ENCODE measurements around the gene BBS4.
A peak's percentile ranks its signal among the peaks of the same experiment; 100 is the strongest.
"Not testable (repeated sequence)": the region's sequence is repeated elsewhere in the genome, so short reads cannot be mapped to it uniquely, and the experiment has no call there.

The BBS4 gene

DNA sequence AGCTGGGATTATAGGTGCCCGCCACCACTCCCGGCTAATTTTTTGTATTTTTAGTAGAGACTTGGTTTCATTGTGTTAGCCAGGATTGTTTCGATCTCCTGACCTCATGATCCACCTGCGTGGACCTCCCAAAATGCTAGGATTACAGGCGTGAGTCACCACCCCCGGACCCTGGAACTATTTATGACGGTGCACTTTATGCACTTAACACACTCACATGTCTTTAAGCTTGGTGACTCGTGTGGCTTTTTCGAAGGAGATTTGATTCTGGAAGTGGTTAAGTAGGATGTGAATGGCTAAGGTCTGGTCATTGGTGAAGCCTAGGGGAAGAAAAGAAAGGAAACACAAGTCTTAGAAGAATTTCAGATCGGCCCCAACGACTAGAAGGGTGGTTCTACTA is 20.3 kb downstream of the BBS4 start:
- no peak for DNase-seq

DNA sequence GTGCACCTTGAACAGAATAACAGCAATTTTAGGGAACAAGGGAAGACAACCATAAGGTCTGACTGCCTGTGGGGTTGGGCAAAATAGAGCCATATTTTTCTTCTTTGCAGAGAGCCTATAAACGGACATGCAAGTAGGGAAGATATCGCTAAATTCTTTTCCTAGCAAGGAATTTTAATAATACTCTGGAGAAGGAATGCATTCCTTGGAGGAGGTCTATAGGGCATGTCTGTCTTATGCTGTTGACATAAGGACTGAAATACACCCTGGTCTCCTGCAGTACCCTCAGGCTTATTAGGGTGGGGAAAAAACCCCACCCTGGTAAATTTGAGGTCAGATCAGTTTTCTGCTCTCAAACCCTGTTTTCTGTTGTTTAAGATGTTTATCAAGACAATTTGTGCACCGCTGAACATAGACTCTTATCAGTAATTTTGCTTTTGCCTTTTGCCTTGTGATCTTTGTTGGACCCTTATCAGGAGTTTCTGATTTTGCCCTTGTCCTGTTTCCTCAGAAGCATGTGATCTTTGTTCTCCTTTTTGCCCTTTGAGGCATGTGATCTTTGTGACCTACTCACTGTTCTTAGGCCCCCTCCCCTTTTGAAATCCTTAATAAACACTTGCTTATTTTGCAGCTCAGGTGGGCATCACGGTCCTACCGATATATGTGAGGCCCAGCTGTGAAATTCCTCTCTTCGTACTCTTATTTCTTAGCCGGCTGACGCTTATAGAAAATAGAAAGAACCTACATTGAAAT is 22.7 kb downstream of the BBS4 start:
- not testable (repeated sequence) for DNase-seq

DNA sequence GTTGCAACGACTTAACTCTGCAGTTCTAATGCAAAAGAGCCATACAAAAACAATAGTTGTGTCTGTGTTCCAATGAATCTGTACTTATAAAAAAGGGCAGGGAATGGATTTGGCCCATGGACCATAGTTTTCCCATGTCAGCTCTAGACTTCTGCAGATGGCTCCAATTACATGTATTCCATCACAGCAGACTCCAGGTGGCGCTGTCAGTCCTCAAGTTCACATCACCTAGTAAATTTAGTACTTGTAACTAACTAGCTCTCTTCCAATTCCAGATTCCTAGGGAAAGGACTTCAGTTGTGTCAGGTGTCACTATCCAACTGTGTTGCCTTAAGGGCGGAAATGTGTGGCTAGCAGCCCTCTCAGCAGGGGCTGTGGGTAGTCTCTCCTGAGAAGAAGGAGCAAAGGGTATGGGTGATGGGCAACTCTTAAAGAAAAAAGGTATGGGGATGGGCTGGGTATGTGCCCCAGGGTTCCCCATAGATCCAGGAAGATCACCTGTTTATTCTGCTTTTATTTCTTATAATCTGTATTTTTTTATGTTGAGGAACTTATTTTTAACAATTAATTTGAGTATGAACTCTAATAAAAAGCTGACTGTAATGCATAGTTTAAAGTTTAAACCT is 36.2 kb downstream of the BBS4 start:
- DNase-seq, result peak; percentile 83

DNA sequence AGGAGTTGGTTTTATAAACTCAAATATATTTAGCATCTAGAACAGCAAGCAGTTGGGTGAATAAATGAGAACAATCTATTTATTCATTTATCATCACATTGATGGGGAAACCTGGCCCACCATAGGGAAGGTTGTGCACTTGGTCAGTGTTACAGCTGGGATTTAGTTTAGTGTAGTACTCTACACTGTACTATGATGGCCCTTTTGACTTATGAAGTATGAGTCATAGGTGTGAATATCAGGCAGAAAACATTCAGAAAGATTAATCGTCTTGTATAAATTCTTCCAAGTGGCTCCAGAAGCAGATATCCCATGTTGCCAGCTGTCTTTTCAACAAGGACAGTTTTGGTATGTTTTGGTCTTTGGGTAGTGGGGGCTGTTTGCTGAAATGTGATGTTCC is 38.0 kb downstream of the BBS4 start:
- DNase-seq, result no peak

DNA sequence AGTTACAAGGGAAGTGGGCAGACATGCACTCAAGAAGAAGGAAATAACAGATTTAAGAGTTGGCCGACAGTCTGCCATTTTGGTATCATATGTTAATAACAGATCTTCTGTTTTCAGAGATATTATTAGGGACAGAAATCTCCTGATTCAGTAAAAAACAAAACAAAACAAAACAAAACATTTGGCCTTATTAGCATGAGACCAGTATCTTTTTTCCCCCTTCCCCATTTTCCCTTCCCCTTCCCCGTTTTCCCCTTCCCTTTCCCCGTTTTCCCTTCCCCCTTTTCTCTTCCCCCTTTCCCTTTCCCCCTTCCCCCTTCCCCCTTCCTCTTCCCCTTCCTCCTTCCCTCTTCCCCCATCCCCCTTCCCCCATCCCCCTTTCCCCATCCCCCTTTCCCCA is 39.4 kb downstream of the BBS4 start:
- DNase-seq, result no peak

DNA sequence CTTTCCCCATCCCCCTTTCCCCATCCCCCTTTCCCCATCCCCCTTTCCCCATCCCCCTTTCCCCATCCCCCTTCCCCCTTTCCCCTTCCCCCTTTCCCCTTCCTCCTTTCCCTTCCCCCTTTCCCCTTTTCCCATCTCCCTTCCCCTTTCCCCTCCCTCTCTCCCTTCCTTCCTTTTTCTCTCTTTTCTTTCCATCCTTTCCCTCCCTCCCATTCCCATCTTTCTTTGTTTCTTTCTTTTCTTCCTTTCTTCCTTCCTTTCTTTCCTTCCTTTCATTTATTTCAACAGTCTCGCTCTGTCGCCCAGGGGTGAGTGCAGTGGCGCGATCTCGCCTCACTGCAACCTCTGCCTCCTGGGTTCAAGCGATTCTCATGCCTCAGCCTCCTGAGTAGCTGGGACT is 39.8 kb downstream of the BBS4 start:
- DNase-seq, result not testable (repeated sequence)

DNA sequence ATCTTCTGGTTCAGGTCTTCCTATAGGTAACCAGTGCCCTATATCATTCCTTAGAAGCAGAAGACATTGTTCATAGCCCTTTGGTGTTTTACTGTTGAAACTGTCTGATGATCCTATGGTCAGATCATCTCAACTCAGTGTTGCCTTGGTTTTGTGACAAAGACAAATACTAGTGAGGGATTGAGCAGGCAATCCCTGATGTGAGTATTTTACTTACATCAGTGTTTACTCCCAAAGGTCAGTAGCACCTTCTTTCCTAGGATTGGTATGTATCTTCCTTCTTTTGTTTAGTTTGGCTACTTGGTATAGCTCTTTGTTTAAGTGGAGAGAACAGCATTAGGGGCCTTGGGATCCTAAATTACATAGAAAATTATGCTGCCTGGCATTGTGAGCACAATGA is 41.1 kb downstream of the BBS4 start:
- DNase-seq, result no peak

DNA sequence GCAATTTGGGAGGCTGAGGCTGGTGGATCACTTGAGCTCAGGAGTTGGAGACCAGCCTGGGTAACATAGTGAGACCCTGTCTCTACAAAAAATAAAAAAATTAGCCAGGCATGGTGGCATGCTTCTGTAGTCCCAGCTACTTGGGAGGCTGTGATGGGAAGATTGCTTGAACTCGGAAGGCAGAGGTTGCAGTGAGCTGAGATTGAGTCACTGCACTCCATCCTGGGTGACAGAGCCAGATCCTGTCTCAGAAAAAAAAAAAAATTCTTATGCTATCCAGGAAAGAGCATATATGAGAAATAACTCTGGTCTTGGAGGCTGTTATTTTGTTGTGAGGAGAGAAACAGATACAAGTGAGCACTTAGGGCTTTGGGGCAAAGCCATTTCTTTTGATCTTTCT is 42.2 kb downstream of the BBS4 start:
- DNase-seq, result not testable (repeated sequence)

DNA sequence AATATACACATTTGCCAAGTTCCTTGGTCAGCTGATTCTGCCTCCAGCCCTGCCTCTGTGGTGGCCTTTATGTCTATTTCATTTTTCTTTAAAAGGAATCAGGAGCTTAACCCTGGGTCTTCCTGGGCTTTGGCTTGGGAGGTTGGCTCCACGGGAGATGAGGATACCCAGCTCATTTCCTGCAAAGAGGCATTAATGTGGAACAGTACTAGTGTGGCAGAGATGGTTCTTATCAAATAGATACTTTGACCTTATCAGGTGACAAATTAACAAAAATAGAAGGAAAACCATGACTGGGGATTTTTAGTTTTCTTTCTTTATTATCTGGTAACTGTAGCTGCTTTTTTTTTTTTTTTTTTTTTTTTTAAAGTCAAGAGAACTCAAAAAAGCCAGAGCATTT is 42.8 kb downstream of the BBS4 start:
- DNase-seq, result no peak

DNA sequence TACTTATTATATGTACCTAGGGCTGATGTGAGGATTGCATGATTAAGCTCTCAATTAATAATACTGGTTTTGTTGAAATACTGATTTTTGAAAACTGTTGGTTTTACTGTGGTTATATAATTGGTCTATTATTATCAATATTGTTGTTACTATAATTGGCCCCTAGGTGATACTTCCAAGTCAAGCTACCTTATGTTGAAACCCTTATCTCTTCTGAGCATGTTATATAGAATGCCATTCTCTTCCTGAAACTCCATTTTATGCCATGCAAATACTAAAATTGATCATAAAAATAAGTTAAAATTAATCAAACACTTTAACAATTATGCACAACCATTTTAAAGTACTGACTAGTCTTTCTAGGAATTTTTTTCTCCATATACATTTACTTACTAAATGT is 46.1 kb downstream of the BBS4 start:
- no peak for DNase-seq

DNA sequence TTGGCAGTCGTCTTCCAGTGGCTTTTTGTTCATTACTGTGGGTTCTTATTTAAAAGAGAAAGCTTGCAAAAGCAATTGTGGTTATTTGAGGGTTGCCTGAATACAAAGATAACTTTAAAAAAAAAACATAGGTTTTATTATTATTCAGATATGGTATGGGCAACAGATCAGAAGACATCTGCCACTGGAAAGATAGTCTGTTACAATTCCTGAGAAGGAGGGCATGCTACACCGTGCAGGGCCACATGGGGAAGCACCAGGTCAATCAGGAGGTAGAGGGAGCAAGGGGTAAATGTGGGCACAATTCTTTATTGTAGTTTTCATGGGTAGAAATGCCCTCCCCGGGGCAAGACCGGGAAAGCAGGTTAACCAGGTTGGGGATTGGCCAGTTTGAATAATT is 46.5 kb downstream of the BBS4 start:
- DNase-seq, result no peak

DNA sequence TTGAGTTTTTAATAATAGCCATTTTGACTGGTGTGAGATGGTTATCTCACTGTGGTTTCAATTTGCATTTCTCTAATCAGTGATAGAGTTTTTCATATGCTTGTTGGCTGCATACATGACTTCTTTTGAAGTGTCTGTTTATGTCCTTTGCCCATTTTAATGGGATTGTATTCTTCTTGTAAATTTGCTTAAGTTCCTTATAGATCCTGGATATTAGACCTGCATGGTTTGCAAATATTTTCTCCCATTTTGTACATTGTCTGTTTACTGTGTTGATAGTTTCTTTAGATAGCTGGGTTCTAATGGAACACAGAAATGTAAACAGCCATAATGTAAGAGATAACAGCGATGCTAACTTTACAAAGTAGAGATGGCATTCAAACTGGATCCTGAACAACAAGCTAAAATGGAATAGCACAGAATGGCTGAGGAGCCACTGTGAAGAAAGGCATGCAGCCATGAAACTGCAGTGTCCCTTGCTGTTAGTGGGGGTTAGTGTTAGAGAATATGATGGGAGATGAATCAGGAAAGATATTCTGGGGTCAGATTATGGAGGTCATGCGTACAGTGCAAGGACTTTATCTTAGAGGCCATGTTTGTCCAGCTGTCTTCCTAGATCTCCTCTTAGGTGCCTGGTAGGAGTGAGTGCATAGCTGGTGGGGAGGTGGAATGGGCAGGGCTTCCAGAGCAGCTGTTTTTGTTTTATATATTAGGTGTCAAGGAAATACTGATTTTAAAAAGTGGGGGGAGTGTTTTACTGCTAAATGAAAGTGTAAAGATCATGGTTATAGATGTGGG is 48.1 kb downstream of the BBS4 start:
- no peak for DNase-seq

DNA sequence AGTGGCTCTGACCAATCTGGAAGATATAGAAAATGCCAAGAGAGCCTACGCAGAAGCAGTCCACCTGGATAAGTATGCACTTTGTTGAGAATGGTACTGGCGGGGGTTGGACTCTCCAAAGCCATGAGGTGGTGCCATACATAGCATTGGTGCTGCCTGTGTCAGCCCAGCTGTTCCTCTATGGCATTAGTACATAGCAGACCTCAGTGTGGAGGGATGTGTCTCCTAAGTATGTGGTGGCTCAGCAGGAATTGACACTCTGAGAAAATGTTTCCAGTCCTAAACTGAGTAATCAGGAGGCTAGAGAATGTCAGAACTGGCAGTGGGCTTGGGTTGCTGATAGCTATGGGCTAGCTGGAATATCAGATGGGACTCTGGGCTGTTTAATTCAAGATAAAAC is 49.1 kb downstream of the BBS4 start:
- no peak for DNase-seq

DNA sequence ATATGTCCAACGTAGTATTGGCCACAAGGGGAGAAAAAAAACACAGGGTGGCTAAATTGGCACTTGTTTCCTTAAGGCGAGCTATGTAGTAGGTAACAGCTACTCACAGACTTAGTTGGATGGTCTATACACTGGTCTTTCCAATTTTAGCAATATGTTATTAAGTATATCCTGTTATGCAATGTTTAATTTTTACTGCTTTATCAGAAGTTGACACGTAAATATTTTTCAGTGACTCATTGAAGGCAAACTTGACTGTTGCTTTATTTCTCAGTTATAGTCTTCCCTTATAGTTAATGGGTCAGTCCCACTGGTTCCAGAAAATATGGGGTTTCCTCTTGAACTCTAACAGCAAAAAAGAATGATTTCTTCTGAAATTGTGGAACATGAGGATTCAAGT is 51.1 kb downstream of the BBS4 start:
- no peak for DNase-seq

DNA sequence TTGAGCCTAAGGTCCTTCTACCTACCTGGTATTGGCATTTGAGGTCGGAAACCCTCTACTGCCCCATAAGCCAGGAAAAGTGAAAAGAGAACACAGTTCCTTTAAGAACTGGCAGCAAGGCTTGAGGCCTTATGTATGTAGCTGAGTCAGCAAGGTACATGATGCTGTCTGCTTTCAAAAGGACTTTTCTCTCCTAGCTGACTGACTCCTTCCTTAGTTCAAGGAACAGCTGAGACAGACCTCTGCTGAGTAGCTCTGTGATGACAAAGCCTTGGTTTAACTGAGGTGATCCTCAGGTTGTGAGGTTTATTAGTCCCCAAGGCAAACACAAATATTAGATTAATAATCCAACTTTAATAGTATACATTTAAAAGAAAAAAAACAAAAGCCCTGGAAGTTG is 51.7 kb downstream of the BBS4 start:
- no peak for DNase-seq

DNA sequence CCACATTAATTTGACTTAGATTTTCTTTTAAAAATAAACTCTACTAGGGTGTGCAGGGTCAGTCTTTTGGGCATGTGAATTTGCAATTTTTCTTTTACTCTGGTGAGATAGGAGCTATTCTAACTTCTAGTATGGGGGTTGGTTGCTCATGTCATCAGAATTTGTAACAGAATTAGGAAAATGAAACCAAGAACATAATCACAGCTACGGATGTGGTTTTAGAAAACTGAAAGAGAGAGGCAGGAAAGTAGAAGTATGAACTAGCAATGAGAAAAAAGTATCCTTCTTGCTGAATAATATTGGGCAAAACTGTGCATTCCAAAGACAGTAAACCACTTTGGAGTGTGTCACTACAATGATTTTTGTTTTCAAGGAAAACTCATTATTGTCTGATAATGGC is 54.2 kb downstream of the BBS4 start:
- no peak for DNase-seq

DNA sequence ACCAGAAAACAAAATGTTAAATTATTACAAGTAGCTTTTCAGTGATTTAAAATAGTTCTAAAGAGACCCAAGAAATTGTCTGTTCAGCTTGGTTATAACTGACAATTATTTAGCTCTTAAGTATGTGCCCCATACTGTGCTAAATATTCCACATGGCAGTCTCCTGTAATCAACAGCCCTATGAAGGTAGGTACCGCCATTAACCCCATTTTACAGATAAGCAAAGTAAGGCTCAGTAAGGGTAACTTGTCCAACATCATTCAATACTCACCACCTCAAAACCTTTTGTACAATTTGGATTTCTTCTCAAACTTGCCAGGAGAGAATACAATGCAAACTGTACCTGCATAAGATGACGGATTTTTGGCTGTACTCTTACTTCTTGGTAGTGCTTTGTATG is 63.7 kb downstream of the BBS4 start:
- DNase-seq, result no peak

DNA sequence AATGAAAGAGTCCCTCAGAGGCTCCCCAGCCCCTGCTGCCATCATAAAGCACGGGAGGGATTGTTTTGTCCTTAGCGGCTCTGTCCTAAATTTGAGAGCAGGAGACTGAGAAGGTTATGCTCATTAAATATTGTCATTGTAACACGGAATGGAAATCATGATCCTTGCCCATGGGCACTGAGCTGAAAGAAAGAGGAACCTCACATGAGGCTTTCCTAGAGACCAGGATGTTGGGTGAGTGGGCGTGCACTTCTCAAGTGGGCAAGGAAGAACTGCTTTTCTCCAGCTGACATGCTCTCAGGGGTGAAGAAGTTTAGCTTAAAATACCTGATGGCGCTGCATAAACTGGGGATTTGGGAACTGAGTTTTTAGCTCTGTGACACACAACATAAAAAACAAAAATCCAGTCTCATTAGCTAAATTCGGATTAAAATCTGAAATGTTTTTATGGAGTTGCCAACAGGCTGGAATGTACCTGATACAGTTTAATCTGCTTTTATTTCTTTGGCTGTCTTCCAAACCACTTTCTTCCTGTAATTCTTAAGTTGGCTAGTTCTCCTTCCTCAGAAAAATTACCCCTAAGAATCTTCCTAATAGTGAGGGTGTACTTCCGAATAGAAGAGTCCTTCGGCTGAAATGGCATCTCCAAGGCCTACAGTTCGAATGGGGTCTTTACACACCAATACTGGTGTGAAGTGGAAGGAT is 65.9 kb downstream of the BBS4 start:
- DNase-seq, result no peak

DNA sequence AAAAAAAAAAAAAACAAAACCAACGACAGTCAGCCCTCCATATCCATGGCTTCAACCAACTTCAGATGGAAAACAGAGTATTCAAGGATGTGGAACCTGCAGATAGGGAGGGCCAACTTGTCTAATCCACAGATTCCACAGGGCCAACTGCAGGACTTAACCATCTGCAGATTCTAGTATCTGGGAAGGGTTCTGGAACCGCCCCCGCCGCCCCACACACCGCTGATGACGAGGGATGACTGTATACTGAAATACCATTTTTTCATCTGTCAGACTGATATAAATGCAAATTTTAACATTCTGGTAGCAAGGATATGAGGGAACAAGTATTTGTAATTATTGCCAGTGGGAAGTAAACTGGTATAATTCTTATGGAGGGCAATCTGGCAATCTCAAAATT is 68.1 kb downstream of the BBS4 start:
- no peak for DNase-seq

DNA sequence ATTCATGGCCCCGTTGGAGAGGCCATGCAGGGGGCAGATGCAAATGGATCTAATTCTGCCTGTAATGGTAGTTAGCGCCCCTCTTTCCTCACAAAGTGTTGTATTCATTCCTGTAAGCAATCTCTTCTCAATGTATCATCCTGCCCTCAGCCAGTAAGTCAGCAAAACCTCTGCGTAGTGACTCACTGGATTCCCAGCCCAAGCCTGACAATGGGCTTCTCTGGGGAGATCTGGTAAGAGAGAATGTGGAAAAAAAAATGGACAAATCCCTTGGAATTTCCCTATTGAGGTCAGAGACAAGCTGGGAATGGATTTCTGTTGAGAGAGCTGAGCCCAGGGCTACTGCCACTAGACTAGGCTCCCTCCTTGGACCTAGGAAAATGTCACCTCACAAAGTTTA is 72.2 kb downstream of the BBS4 start:
- DNase-seq, result no peak

DNA sequence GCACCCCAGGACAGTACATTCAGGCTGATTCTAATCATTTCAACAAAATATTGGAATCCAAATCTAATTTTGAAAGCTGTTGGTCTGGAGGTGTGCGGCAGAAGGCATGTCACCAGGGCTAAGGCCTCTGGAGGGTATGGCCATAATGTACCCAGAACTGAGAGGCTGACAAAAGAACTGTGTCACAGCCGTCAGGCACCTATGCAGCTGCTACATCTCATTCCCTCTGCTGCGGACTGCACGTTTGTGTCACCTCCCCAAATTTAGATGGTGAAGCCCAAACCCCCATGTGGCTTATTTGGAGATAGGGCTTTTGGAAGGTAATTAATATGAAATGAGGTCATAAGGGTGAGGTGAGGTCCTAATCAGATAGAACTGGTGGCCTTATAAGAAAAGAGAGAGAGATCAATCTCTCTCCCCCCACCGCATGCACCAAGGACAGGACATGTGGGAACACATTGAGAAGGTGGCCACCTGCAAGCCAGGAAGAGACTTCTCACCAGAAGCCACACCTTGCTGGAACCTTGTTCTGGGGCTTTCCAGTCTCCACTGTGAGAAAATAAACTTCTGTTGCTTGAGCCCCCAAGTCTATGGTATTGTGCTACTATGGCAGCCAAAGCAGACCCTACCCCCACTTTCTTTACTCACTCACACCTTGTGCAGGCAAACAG is 74.7 kb downstream of the BBS4 start:
- no peak for DNase-seq

DNA sequence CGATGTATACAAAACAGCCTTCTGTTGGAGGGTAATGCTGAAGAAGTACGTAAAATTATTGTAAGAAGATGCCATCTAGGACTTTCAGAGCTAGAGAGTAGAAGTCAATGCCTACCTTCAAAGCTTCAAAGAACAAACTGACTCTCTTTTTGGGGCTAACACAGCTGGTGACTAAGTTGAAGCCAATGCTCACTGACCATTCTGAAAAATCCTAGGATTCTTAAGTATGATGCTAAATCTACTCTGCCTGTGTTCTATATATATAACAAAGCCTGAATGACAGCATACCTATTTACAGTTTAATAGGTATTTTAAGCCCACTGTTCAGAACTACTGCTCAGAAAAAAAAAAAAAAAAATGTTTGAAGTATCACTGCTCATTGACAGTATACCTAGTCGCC is 78.6 kb downstream of the BBS4 start:
- DNase-seq, result no peak

DNA sequence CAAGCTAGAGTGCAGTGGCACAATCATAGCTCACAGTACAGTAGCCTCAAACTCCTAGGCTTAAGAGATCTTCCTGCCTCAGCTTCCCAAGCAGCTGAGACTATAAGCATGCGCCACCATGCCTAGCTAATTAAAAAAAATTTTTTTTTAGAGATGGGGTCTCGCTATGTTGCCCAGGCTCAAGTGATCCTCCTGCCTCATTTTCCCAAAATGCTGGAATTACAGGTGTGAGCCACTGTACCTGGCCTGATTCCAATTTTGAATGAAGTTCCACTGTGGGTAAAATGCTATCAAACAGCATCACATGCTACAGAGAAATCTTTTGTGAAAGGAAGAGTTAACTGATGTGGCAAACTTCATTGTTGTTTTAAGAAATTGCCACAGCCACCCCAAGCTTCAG is 80.0 kb downstream of the BBS4 start:
- no peak for DNase-seq
